Hematopoietic multipotent progenitor cell treated with erythropoietin and hydrocortisone succinate and interleukin-3 and kit ligand, for 6 days (in vitro differentiated cells): Measurements from ENCODE around the gene DMWD.
"Not testable (repeated sequence)": the region's sequence is repeated elsewhere in the genome, so short reads cannot be mapped to it uniquely, and the experiment has no call there.

Experiments used
- DNase-seq: peaks from one replicate; pipeline ENCODE4 v3.0.0-alpha.2; 2015

Gene DMWD

DNA sequence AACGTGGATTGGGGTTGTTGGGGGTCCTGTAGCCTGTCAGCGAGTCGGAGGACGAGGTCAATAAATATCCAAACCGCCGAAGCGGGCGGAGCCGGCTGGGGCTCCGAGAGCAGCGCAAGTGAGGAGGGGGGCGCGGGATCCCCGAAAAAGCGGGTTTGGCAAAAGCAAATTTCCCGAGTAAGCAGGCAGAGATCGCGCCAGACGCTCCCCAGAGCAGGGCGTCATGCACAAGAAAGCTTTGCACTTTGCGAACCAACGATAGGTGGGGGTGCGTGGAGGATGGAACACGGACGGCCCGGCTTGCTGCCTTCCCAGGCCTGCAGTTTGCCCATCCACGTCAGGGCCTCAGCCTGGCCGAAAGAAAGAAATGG is 22.8 kb downstream of the DMWD start:
- peak; percentile 78 for DNase-seq

DNA sequence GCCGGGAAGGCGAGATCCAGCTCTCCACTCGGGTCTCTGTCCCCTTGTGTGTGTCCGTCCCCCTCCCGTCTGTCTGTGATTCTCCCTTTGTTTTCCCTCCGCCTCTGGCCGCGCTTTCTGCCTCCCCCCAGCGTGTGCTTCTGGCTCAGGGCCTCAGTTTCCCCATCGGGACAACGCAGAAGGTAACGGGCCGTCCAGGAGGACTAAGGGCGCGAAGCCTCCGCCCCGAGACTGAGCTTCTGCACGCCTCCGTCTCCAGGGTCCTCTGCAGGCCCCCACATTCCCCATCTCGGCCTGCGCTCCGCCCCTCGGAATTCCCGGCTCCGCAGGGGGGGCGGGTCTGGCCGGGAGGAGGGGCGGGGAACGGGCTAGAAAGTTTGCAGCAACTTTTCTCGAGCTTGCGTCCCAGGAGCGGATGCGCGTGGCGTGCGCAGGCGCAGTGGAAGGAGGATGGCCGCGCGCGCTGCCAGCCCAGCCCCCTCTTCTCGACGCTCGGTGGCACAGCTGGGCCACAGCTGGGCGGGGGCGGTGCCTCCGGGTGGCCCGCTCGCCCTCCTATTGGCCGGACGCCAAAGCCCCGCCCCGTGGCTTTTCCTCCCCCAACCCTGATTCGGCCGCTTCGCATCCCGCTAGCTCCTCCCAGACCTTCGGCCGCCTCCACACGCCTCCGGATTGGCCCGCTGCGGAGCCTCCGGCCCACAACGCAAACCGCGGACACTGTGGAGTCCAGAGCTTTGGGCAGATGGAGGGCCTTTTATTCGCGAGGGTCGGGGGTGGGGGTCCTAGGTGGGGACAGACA is 23.5 kb downstream of the DMWD start, which contains the start of gene SIX5:
Gene SIX5 (minus strand): TSS at position 269 of the 799 bp plus-strand sequence. CDS start 408 bp downstream, outside the sequence.
- DNase-seq, result peak; percentile 98

DNA sequence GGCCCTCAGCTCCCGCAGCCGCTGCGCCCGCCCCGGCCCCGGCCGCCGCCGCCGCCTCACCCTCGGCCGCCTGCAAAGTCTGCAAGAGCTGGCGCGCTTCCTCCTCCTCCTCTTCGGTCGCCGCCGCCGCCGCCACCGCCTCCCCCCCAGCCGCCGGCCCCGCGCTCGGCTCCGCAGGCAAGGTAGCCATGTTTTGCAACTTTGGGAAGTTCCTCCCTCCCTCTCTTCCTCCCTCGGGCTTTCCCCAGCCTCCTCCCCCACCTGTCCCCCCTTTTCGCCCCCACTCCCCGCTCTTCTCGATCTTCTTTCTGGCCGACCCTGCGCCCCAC is 24.0 kb downstream of the DMWD start:
- DNase-seq, result peak; percentile 55

DNA sequence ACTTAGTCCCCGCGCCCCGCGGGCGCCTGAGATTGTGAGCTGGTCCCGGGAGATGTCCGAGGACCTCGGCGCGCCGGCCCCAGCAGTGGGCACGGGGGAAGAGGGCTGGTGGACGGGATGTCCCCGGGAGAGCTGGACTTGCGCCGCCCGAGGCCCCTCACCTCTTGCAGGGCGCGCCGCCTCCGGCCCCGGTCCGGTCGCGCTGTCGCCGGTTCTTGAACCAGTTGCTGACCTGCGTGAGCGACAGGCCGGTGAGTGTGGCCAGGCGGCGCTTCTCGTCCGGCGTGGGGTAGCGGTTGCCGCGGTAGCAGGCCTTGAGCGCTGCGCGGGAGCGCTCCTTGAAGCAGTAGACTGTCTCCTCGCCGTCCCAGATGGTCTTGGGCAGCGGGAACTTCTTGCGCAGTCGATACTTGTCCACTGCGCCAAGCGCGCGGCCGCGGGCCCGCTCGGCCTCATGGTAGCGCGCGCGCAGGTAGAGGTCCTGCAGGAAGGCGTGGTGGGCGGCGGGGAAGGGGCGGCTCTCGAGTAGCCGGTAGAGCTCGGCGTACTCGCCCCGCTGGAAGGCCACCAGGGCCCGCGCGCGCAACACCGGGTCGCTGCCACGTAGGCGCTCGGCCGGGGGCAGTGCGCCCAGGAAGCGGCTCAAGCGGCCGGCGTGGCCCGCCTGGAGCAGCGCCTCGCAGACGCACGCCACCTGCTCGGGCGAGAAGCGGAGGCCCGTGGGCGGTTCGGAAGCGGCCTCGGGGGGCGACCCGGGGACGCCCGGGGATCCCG is 24.6 kb downstream of the DMWD start:
- DNase-seq, result peak; percentile 60

DNA sequence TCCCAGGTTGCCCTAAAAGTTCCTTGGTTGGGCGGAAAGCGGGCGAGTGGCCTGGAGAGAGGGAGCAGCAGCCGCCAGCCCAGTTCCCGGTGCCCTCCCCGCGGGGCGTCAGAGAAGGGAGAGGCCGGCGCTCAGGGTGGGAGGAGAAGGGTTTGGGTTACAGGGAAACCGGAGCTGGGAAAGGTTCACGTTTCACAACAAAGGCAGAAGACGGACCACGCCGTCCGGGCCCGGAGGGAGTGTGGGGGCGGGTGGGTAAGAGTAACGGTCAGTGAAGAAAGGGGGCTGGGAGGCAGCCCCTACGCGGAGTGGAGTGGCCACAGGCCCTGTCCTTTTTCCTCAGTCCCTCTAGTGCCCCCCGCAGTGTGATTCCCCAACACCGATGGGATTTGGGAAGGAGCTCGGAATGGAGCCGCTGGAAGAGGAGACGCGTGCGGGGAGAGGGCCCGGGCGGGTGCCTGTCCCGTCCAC is 25.2 kb downstream of the DMWD start:
- no peak for DNase-seq

DNA sequence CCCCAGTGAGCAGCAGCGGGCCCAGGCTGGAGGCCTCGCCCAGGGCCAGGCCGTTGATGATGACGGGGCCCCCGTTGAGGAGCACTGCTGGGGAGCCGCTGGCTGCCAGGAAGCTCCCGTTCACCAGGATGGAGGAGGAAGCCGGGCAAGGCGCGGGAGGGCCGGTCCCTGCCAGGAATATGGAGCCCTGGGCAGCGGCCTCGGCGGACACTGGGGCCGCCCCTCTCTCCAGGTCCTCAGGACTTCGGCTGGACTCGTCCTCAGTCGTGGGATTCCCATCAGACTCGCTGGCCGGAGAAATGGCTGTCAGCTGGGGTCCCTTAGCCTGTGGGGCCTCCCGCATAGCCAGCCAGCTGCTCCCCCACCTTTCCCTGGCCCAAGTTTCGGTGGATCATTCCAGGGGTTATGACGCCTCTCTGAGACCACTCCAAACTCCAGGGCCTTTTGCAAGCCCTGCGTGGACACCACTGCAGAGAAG is 25.7 kb downstream of the DMWD start:
- no peak for DNase-seq

DNA sequence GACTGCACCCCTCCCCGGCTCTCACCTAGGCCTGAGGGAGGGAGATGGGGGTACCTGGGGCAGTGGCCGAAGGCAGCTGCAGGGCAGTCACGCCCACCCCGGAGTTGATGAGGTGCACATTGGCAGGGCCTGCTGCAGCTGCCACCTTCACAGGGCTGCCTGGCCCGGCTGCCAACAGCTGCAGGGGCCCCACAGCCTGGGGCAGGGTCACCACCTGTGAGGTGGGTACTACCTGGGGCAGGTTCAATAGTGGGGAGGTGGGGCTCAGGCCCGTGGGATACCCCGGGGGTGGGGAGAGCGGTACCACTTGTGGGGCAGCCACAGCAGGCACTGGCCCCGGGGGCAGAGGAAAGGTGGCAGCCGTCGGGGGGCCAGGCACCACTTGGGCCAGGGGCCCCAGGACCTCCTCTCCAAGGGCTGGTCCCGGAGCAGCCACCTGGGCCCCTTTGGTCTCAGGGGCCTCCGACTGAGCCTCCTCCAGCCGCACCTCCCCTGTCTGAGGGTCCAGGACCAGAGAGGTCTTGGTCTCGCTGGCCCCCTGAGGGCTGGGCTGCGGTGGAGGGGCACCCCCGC is 26.3 kb downstream of the DMWD start:
- DNase-seq, result no peak

DNA sequence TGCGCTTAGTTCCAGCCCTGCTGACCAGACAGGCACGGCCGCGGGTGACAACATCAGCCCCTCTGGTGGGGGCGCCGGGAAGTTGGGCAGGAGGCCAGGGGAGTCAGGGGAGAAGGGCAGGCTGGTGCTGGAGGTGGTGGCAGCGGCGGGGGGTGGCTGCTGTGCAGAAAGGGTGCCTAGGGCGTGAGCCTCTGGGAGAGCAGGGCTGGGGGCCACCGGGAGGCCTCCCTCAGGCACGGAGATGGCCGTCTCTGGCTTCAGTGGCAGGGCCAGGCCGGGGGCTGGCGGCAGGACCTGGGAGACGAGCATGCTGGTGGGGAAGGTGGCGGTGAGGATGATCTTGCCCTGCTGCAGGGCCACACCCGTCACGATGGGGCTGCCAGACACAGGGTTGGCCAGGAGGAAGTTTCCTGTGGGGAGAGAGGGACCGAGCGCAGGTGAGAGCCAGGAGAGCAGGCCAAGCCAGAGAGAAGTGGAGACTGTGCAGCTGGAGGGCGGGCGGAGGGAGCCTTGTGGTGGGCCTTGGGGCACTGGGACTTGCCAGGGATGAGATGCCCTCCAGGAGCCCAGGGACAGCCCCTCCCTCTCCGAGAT is 26.8 kb downstream of the DMWD start:
- DNase-seq, result no peak

DNA sequence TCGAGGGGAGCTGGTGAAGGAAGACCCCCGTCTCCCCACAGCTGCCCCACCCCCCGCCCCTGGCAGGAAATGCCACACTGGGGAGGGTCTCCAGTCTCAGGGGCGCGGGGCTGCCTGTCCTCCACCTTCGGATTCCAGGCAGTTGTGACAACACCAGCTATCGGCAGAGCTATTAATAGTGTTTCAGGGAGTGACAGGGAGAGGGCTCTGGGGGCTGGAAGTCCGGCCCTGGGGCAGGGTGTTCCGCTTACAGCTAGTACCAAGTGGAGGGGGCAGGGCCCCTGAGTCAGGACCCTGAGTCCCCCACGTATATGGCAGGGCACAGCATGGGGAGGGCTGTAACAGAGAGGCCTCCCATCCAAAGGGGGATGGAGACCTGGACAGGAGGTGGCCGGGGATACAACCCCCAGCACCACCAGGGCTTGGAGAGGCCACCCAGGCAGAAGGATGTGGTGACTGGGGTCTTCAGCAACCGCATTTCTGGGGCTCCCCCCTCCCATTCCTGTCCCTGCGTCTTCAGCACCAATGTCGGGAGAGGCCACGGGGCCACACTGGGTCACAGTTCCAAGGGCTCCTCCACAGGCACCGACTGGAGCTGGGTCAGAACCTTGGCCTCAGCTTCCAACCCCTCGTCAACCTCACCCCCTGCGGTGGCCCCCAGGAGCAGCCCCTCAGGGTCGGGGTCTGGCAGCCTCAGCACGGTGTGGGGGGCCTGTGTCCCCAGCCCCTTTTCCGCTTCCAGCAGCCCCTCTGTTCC is 27.5 kb downstream of the DMWD start:
- no peak for DNase-seq

DNA sequence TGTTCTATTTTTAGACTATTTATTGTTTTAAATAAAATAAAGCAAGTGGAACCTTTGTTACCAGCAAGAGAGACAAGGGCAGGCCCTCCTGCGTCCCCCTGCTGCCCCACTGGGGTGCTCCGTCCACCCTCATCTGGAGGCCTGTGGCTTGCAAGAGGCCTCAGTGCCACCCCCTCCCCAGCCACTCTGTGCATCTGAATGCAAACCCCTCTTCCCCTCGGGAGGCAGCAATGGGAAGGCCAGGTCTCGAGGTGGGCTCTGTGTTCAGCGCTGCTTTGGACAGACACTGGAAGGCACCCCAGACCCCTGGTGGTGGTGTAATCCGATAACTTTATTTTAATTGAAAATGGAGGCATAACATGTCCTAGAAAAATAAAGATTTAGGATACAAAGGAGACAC is 28.2 kb downstream of the DMWD start:
- no peak for DNase-seq

DNA sequence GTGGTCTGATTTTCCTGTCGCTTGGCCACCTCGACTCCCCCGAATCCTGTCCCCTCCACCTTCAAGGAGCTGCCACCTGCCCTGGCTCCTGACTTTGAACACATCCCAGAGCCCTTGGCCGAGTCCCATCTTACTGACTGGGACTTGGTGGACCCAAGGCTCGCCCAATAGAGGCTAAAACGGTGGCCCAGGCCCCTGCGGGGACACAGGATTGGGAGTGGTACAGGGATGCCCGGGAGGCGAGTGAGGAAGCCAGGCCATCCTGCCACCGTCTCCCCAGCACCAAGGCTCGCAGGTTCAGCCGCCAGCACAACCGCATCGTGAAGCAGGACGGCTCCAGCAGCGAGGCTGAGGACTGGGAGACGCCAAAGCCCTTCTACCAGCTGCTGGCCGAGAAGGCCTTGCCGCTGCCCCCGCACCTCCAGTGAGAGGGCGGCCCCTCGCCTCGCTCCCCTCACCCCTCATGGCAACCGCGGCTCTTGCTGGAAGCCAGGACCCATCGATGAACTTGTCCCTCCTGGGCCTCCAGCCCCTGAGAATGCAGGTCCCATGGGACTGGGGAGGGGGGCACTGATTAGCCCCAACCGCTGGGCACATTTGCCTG is 28.9 kb downstream of the DMWD start:
- DNase-seq, result no peak

DNA sequence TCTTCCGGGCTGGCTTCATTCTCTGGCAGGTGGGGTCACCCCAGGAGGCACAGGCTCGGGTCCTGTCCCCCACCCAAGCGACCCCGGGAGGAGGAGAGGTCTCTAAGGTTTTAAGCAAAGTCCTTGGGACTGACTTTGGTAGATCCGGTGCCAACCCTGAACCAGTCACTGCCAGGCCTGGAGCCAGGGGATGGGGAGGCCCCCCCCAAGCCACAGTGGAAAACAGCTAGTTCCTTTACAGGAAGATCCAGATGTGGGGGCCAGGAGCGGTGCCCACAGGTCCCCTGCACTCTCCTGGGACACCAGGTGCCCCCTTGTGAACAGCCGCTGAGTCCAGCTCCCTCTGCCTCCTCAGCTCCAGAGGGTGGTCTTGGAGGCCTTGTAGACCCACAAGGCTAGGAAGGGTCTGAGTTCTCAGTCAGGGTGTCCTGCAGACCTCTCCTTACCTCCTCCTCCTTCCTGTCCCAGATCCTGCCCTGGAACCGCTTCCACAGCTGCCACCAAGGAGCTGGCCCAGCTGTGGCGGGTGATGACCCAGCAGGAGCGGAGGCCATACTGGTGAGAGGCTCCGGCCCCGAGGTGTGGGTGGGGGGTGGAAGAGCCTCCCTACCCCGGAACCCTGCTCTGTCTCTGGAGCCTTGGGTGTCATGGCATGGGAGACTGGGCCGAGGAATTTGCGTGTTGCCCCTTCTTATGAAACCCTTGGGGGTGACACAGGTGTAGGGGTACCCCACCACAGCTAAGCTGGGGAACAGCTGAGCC is 29.6 kb downstream of the DMWD start:
- no peak for DNase-seq

DNA sequence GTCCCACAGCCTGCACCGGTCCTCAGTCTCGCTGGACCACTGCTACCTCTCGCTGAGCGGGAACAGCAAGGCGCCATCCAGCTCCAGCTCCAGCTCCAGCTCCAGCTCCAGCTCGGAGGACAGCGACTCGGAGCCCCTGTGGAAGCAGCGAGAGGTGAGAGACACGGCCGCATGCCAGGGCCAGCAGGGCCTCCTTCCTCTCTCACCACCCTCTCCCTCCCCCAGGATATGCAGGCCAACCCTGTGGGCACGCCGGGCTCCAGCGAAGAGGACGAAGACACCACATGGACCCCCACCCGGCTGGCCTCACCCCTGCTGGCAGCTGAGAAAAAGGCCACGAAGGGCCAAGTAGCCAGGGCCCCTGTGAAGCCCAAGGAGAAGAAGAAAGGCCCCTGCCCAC is 30.9 kb downstream of the DMWD start:
- DNase-seq, result no peak

DNA sequence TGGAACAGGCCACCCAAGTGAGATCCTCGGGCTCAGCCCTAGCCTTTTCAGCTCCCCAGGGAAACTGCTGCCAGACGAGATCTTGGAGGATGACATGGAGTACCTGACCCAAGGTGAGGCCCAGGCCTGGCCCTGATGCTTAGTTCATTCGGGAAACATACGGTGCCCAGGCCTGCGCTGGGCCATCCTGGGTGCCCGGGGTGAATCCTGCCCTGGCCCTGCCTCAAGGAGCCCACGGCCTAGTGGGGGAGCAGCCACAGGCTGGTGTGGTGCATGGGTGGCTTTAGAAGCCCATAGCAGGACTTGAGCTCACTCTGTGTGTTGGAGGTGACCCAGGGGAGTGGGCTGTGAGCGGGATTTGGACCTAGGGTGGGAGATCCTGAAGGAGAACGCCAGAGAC is 33.7 kb downstream of the DMWD start:
- no peak for DNase-seq

DNA sequence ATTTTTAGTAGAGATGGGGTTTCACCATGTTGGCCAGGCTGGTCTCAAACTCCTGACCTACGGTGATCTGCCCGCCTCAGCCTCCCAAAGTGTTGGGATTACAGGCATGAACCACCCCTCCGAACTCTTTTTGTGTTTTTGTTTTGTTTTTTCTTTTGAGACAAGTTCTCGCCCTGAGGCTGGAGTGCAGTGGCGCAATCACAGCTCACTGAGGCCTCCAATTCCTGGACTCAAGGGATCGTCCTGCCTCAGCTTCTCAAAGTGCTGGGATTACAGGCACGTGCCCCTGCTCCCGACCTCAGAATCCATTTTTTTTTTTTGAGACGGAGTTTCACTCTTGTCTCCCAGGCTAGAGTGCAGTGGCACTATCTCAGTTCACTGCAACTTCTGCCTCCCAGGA is 35.0 kb downstream of the DMWD start:
- DNase-seq, result no peak

DNA sequence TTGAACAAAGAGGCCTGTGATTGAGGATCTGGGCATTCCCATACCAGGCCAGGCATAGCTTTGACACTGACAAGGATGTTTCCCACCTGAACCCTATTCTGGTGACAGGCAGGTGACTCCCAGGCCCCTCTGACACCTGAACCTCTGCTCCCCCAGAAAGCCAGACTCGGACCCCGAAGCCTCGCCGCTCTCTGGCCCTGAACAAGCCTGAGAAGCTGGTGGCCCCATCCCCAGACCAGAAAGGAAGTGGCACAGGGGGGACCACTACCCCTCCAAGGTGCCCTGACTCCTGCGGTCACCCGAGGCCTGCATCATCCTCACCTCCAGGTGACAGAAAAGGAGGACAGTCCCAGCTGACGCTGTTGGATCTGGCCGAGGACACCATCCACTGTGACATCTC is 38.3 kb downstream of the DMWD start:
- DNase-seq, result no peak

DNA sequence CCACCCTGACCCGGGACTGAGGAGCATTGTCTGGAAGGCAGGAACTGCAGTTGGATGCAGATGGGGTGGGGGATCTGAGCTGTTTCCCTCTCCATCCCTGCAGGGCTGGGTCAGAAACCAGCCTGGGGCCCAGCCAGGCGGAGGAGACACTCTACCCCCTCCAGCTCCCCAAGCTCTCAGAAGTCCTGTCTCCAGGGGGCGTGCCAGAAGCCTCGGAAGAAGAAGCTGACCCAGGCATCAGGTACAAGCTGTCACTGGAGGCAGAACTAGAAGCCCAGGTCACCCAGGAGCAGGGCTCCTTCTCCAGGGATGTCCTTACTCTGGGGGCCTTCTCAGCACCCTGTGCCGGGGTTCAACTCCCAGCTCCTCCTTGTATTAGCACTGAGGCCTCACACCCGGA is 39.1 kb downstream of the DMWD start:
- no peak for DNase-seq

DNA sequence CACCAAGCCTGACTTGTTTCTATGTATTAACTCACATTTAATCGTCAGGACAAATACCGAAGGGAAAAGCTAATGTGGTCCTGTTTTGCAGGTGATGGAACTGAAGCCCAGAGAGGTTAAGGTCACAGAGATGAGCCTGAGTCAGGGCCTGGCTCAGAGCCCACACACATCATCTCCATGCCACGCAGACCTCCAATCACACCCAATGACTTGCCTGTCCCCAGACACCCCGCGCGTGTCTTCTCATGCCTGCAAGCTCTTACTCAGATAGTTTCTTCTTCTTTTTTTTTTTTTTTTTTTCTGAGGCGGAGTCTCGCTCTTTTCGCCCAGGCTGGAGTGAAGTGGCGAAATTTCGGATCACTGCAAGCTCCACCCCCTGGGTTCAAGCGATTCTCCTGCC is 40.0 kb downstream of the DMWD start:
- DNase-seq, result no peak

DNA sequence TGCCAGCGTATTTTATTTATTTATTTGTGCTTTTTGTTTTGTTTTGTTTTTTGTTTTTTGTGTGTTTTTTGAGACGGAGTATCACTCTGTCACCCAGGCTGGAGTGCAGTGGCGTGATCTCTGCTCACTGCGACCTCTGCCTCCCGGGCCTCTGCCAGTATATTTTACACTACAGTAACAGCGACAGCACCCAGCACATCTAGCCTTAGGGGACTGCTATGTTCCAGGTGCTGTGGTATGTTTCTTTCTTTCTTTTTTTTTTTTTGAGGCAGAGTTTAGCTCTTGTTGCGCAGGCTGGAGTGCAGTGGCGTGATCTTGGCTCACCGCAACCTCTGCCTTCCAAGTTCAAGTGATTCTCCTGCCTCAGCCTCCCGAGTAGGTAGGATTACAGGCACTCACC is 41.2 kb downstream of the DMWD start:
- not testable (repeated sequence) for DNase-seq

DNA sequence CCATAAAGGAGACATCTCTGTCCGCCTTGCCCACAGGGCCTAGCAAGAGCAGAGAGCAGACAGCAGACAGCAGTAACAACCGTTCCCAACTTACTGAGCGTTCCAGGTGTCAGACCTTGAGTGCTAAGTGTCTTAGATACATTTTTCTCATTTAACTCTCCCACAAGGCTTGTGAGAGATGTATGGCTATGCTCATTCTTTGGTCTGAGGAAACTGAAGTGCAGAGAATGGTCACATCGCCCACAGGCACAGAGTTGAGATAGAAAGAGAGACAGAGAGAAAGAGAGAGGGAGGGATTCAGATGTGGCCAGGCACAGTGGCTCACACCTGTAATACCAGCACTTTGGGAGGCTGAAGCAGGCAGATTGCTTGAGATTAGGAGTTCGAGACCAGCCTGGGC is 45.1 kb downstream of the DMWD start:
- DNase-seq, result no peak

DNA sequence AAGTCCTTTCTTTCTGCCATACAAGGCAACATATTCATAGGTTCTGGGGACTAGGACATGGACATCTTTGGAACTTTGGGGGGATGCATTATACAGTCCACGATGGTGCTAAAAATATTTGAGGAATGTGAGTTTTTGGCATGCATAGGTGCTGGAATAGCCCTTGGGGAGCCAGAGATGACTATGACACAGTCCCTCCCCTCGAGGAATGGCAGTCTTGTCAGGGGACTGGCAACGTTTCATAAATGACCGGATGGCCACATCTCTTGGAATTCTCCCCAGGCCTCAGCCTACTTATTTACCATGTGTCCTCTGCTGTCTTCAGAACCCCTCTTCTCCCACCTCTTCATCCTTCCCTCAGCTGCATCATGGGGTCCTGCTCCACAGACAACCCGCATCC is 45.8 kb downstream of the DMWD start:
- DNase-seq, result no peak

DNA sequence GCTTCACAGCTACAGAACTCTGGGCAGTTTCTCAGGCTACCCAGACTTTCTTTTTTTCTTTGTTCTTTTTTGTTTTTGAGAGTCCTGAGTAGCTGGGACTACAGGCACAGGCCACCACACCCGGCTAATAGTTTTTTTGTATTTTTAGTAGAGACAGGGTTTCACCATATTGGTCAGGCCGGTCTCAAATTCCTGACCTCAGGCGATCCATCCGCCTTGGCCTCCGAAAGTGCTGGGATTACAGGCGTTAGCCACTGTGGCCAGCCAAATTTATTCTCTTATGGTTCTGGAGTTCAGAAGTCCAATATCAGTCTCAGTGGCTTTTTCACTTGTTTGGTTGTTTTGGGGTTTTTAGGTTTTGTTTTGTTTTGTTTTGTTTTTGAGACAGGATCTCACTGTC is 47.0 kb downstream of the DMWD start:
- no peak for DNase-seq
